GM12891 (cell line): ENCODE data around the gene GTPBP6.

Source experiments
- PAX5 ChIP-seq: IDR thresholded peaks from 2 replicates; pipeline ENCODE4 v1.6.1; 2011; ENCODE audit warnings: low read length, moderate library complexity, mild to moderate bottlenecking; ENCODE audit not compliant: insufficient read depth, severe bottlenecking
- POLR2A ChIP-seq: IDR thresholded peaks from 2 replicates; pipeline ENCODE4 v1.6.1; 2011; ENCODE audit warnings: low read depth, low read length, control low read depth
- POLR2AphosphoS5 ChIP-seq: IDR thresholded peaks from 2 replicates; pipeline ENCODE4 v1.6.1; 2011; ENCODE audit warnings: low read depth, low read length, control low read depth
- SPI1 ChIP-seq: IDR thresholded peaks from 2 replicates; pipeline ENCODE4 v1.6.1; 2011; ENCODE audit warnings: low read depth, low read length, control low read depth
- TAF1 ChIP-seq: IDR thresholded peaks from 2 replicates; pipeline ENCODE4 v1.6.1; 2011; ENCODE audit warnings: low read depth, low read length, control low read depth

DNA sequence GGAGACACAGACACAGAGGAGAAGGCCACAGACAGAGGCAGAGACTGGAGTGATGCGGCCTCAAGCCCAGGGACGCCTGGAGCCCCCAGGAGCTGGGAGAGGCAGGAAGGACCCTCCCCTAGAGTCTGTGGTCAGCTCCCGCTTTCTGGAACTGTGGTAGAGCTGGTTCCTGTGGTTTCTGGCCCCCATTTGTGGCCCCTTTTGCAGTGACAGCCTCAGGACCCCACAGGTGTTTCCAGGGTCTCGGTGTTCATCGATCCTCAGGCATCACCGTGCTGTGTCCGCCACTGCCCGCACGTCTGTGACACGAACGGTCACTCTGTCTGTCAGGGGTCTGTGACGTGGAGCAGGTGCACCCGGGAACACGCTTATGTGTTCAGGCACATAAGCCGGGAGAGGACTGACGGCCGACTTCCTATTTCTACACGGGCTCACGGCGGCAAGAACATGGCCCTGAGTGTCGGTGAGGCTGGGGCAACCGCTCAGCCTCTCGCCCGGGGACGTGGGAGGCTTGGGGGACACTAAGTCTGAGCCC lies 7.9 kb downstream of the GTPBP6 start:
- TF ChIP-seq TAF1 (no peak), POLR2A (no peak), POLR2AphosphoS5 (no peak), SPI1 (no peak), PAX5 (no peak)
